Mononuclear cell (primary cell): ENCODE measurements around the gene EGFLAM. TPM values are rescaled to one million over a fixed set of nuclear protein-coding genes. Genes with fewer than 3 reads are reported as not detected.
"Not testable (repeated sequence)": the region's sequence is repeated elsewhere in the genome, so short reads cannot be mapped to it uniquely, and the experiment has no call there.

Experiments used
- H3K27me3 ChIP-seq: 2 replicates; pipeline ENCODE4 v1.6.0; 2011; ENCODE audit warnings: low read length, control low read depth; ENCODE audit not compliant: insufficient read depth
- H3K4me1 ChIP-seq: 2 replicates; pipeline ENCODE4 v1.5.1; 2011; ENCODE audit warnings: mild to moderate bottlenecking, low read length, control low read depth; ENCODE audit not compliant: insufficient read depth
- H3K4me3 ChIP-seq: 2 replicates; pipeline ENCODE4 v1.5.1; 2011; ENCODE audit warnings: mild to moderate bottlenecking, low read length, moderate library complexity
- H3K9me3 ChIP-seq: 2 replicates; pipeline ENCODE4 v1.5.1; 2011; ENCODE audit warnings: low read depth, mild to moderate bottlenecking, control low read depth, low read length
- total RNA-seq: library from RNA; depleted of rRNA; stranded (reverse); fragments of >200 nt; gene quantifications from one replicate; pipeline ENCODE4 v1.2.3, GENCODE V29; 2012

Gene EGFLAM
- total RNA-seq, 1 donor, result not detected

DNA sequence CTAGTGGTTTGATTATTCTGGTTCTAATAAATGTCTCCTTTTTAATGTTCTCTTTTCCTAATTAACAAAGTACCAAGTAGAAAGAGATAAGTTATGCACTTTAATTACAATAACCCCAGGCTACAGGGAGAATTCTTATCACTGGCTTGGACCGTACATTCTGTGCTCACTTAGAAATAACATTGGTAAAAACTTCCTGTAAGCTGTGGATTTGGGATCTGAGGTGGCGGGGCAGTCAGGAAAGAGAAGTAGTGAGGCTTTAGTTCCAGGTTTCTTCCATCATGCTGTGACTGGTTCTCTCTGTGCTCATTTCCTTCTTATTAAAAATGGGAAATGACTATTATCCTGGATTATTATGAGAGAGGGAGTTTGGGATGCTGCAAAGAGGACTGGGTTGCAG is 142.0 kb downstream of the EGFLAM start:
- no peak overlapping the region for H3K4me3 ChIP-seq
- H3K4me1 ChIP-seq, result no peaks in the 10 kb centered on the region
- H3K27me3 ChIP-seq, result peaks cover 16% of the 10 kb centered on the region
- H3K9me3 ChIP-seq, result no peaks in the 10 kb centered on the region

DNA sequence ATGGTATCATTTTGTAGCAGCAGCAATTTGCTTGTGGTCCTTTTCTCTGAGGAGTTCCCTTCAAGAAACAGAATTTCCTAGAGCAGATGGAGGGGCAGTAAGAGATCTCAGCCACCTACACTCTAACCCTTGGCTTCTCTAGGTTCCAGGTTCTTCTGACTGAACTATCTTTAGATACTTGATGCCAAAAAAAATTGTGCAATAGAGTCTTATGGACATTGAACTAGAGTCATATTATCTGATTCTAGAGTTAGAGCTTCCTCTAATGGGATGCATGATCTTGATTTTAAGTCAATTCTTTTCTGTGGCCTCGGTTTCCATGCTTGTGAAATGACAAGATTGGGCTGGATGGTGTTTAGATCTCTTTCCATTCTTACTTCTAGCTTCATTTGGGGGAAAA is 142.8 kb downstream of the EGFLAM start:
- peaks cover 16% of the 10 kb centered on the region for H3K27me3 ChIP-seq
- H3K4me3 ChIP-seq, result no peak overlapping the region
- H3K9me3 ChIP-seq, result no peaks in the 10 kb centered on the region
- no peaks in the 10 kb centered on the region for H3K4me1 ChIP-seq

DNA sequence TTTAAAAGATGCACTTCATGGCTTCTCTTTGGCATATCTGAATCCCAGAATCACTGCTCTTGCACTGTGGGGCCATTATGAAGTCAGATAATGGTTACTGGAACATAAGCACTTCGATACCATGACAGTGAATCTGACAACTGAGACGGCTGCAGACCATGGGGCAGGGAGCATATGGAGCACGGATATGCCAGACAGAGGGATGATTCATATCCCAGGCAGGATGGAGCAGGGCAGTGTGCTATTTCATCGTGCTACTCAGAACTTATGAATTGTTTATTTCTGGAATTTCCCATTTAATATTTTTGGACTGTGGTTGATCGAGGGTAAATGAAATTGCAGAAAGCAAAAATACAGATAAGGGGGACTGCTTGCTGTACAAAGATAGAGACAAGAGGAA is 145.0 kb downstream of the EGFLAM start:
- Histone ChIP-seq H3K4me3 (no peak overlapping the region), H3K27me3 (peaks cover 9% of the 10 kb centered on the region), H3K9me3 (no peaks in the 10 kb centered on the region), H3K4me1 (no peaks in the 10 kb centered on the region)

DNA sequence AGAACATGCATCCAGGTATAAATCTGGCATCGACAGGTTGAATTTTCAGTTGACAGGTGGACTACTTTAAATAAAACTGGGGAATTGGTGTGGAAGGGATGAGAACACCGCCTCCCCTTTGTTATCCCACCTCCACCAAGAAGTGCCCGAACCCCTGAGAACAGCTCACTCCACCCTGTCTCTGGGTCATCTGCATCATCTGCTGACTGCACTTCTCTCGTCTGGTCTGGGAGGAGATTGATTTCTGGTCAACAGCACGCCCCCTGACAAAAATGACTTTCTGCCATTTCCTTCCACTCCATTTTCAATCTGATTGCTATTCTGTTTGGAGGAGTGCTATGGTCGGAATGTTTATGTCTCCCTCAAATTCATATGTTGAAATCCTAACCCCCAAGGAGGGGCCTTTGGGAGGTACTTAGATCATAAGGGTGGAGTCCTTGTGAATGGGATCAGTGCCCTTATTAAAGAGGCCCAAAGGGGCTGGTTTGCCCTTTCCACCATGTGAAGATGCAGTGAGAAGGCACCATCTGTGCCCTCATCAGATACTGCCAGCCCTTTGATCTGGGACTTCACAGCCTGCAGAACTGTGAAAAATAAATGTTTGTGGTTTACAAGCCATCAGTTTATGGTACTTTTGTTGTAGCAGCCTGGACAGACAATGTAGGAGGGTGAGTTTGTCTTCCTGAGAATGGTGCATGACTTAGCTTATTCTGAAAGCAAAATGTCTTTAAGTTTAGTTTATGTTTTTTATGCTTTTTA is 145.7 kb downstream of the EGFLAM start:
- no peak overlapping the region for H3K4me3 ChIP-seq
- H3K27me3 ChIP-seq, result peaks cover 9% of the 10 kb centered on the region
- no peaks in the 10 kb centered on the region for H3K4me1 ChIP-seq
- H3K9me3 ChIP-seq, result no peaks in the 10 kb centered on the region

DNA sequence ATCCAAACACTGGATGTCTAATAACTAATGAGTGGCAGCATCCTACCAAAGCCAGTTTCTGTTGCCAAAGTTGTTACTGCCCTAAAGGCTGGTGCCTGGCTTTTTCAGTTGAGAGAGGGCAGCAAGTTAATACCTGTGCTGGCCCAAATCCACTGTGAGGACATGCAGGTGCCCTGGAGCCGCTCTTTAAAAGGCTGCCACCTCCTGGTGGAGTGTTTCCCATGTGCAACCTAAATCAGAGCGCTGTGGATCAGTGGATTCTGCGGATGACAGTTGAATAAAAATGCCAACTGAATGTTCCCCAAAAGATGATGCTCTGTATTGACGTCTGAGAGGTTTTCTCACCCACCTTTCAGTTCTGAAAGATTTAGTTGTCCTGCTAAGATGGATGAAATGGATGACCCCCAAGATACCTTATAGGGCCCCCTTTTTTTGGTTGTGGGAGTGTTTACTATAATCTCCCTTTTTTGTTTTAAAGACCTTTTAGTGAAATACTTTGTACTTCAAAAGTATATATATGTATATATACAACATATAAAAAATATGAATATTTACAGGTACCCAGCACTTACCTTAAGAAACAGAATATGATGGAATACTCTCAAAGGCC is 146.4 kb downstream of the EGFLAM start:
- Histone ChIP-seq H3K4me1 (no peaks in the 10 kb centered on the region), H3K4me3 (no peak overlapping the region), H3K27me3 (peaks cover 9% of the 10 kb centered on the region), H3K9me3 (no peaks in the 10 kb centered on the region)

DNA sequence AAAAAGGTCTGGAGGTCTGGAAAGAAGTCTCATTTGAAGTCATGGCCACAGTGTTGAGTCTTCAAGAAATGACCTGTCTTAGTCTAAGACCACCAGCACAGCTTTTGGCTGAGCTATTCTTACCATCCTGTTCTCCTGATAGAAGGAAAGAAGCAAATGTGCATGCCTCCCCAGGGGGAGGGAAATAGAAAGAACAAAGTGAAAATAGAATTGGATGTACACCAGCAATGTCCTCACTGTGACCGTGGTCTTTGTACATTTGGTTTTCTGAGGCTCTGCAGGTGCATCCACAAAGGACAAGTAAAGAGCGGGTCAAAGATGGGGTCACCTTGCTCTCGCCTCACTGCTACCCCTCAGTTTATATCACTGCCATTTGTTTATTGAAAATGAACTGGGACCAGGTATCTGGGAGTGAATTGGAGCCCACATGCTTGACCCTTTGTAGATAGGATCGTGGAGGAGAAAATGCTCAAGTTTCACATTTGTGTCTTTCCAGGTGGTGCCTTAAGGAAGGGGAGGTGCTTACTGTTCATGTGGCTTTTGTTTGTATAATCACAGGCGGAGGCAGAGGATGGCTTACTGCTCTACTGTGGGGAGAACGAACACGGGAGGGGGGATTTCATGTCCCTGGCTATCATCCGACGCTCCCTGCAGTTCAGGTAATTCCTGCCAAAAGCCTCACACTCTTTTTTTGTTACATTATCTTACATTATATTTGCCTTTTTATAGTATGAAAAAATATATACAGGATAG is 150.3 kb downstream of the EGFLAM start:
- H3K4me3 ChIP-seq, result no peak overlapping the region
- H3K9me3 ChIP-seq, result no peaks in the 10 kb centered on the region
- no peaks in the 10 kb centered on the region for H3K4me1 ChIP-seq
- no peaks in the 10 kb centered on the region for H3K27me3 ChIP-seq

DNA sequence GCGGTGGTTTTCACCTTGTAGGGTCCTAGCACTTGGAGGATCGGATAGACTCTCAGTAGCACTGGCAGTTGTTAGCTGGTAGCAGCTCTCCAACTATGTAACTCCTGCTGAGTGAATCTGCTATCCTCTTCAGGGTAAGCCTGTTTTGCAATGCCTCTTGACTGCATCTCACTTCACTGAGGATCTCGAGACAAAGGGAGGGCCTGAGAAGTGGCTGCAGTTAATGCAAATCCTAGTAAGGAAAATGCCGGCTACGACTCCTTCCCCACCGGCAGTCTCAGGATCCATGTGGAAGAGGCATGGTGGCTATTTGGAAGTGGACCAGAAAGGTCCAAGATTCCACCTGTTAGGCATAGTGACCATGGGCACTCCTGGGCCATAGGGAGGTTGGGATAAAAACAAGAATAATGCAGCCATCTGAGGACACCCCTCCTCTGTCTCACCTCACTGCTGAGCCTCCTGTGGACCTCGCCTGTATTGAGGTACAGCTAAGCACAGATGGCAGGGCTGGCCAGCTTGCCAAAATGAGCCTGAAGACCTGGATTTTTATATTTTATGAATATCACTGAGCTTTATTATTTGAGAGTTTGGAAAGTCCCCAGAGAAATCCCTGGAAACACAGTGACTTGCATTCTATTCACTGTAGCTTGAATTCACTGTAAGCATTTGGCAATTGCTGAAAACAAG is 152.1 kb downstream of the EGFLAM start:
- Histone ChIP-seq H3K4me1 (no peaks in the 10 kb centered on the region), H3K27me3 (no peaks in the 10 kb centered on the region), H3K4me3 (no peak overlapping the region), H3K9me3 (no peaks in the 10 kb centered on the region)

DNA sequence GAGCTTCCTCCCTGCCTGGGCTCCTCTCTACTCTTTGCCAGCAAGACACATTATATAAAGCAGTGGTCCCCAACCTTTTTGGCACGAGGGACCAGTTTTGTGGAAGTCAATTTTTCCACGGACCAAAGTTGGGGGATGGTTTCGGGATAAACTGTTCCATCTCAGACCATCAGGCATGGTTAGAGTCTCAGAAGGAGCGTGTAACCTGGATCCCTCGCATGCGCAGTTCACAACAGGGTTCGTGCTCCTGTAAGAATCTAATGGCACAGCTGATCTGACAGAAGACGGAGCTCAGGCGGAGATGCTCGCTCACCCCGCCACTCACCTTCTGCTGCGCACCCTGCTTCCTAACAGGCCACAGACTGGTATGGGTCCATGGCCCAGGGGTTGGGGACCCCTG is 155.3 kb downstream of the EGFLAM start:
- H3K4me3 ChIP-seq, result no peak overlapping the region
- no peaks in the 10 kb centered on the region for H3K9me3 ChIP-seq
- no peaks in the 10 kb centered on the region for H3K27me3 ChIP-seq
- H3K4me1 ChIP-seq, result no peaks in the 10 kb centered on the region

DNA sequence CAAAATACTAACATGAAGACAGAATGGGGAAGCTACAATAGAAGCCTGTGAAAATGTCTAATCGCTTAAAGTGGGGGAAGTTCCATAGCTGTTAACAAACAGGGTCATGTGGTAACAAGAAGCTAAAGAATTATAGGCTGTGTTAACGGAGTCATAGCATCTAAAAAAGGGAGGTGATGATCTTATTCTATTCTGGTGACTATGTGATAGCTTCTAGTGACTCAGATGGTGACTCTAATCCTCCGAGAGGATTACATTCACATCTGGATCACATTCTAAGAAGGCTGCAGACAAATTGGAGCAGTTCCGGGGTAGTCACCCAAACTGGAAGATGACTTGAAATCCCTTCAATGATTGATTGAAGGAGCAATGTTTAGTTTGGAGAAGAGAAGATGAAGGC is 156.0 kb downstream of the EGFLAM start:
- Histone ChIP-seq H3K9me3 (no peaks in the 10 kb centered on the region), H3K4me3 (no peak overlapping the region), H3K27me3 (no peaks in the 10 kb centered on the region), H3K4me1 (no peaks in the 10 kb centered on the region)

DNA sequence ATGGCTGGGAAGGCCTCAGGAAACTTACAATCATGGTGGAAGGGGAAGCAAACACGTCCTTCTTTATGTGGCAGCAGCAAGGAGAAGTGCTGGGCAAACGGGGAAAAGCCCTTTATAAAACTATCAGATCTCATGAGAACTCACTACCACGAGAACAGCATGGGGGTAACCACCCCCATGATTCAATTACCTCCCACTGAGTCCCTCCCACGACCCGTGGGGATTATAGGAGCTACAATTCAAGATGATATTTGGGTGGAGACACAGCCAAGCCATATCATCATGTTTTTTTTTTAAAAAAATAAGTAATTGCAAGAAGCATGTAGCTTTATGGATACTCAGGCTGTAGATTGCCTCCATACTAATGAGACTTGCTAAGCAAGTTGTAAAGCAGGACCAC is 157.4 kb downstream of the EGFLAM start:
- not testable (repeated sequence) for H3K4me3 ChIP-seq, H3K9me3 ChIP-seq, H3K27me3 ChIP-seq, H3K4me1 ChIP-seq

DNA sequence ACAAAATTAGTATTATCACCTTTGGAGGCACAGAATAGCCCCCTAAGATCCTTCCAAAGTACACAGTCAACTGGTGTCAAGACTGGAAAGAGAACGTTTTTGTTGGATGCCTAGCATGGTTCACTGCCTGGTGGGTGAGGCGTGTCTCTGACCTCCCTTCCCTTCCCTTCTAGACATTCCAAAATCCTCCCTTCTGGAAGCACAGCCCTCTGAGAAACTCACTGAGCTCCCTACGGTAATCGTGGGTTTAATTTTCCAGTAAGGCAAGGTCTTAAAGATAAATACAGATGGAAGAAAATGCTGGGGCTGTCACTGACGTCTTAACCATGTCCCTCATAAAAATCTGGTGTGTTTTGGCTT is 159.3 kb downstream of the EGFLAM start:
- Histone ChIP-seq H3K27me3 (no peaks in the 10 kb centered on the region), H3K9me3 (no peaks in the 10 kb centered on the region), H3K4me1 (no peaks in the 10 kb centered on the region), H3K4me3 (no peak overlapping the region)

DNA sequence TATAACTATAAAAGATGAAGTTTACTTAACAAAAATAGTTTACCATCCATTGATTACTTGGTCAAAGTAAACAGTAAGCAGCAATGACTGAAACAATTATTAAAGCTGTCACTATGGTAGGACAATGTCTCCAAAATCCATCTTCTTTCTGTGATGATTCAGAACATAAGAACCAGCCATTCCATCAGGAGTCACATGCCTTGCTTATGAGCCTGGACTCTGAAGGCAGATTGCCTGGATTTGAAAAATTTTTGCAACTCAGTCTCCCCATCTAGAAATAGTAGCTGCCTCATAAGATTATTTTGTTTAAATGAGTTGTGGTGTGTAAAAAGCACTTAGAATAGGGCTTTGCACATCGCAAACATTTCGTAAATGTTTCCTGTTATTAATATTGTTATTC is 161.9 kb downstream of the EGFLAM start:
- no peaks in the 10 kb centered on the region for H3K4me1 ChIP-seq
- no peak overlapping the region for H3K4me3 ChIP-seq
- peaks cover 16% of the 10 kb centered on the region for H3K27me3 ChIP-seq
- no peaks in the 10 kb centered on the region for H3K9me3 ChIP-seq

DNA sequence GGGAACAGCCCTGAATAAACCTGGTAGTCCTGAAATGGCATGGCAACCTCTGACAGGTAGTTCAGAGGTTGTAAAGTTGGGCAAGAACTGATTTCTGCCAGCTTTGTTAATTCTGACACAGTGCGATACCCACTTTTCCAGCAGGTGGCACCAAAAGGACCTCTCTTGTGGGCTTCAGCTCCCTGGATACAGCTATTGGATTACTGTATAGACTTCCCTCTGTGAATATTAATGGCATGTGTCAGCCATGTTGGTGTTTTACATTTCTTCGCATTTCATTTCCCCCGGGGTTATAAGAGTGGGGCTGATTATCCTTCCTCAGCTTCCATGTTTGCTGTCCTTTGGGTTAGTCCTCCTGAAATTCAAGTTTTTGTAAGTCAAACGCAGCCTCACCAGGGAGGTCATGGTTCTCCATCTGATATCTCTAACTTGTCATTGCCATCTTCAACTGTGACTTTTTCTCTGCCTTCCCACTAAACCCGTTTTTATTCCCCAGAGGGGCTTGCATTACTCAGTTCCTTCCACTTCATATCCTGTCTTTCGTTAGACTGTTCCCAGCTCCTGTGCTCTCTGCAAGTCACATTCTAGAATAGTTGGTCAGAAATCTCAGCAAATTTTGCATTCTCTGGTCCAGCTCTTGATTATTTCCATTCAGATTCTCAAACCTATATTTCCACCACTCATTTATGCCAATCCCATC is 162.5 kb downstream of the EGFLAM start:
- Histone ChIP-seq H3K9me3 (no peaks in the 10 kb centered on the region), H3K4me3 (no peak overlapping the region), H3K27me3 (peaks cover 16% of the 10 kb centered on the region), H3K4me1 (no peaks in the 10 kb centered on the region)

DNA sequence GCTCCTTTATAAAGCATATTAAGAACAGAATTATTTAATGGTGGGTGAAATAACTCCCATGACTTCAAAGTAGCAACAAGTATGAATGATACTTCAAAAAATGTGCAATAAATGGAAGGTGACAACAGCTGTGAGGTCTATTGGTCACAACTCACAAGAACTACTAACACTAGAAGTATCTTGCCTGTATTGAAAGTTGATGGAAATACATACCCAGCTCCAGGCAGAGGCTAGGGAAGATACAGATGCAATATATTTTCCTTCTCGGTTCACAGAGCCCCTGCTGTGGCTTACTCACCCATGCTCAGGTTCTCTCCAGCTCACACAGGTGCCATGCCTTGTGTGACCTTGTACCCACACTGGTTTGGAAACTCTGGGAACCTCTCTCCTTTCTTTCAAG is 164.3 kb downstream of the EGFLAM start:
- Histone ChIP-seq H3K27me3 (peaks cover 27% of the 10 kb centered on the region), H3K4me1 (no peaks in the 10 kb centered on the region), H3K9me3 (no peaks in the 10 kb centered on the region), H3K4me3 (no peak overlapping the region)
